NOMO-1 (cell line): Measurements from ENCODE around the gene CPHXL2.

Experiments
- DNase-seq, 2 experiments: peaks; one replicate each; lab custom pipeline; 2025; ENCODE audit not compliant: unreplicated experiment in 2 of 2; lab: John Stamatoyannopoulos, UW

The CPHXL2 gene

GRCh38 chr16:75644240-75645012 lies 32.4 kb downstream of the CPHXL2 start:
- no peak for DNase-seq

- no peak for DNase-seq
Measured at GRCh38 chr16:75640598-75640997, 36.2 kb downstream of the CPHXL2 start.

GRCh38 chr16:75635036-75635435 lies 41.8 kb downstream of the CPHXL2 start:
- no peak for DNase-seq

GRCh38 chr16:75632857-75633256 lies 44.0 kb downstream of the CPHXL2 start:
- no peak for DNase-seq

- no peak for DNase-seq
Measured at GRCh38 chr16:75630052-75630451, 46.8 kb downstream of the CPHXL2 start.

GRCh38 chr16:75629132-75629531 lies 47.7 kb downstream of the CPHXL2 start:
- DNase-seq, result no peak

GRCh38 chr16:75628351-75628750 lies 48.5 kb downstream of the CPHXL2 start:
- no peak for DNase-seq

- no peak for DNase-seq
Measured at GRCh38 chr16:75627851-75628250, 49.0 kb downstream of the CPHXL2 start.

- no peak for DNase-seq
Measured at GRCh38 chr16:75626806-75627205, 50.0 kb downstream of the CPHXL2 start.

- DNase-seq, result peak in 1 of 2 experiments; percentile 30
Measured at GRCh38 chr16:75624921-75625334, 51.9 kb downstream of the CPHXL2 start.

GRCh38 chr16:75622761-75623605 lies 53.8 kb downstream of the CPHXL2 start, which contains the start of gene ADAT1:
Gene ADAT1, minus strand, starts transcription at chr16:75623281. Its CDS starts 2,482 bp downstream, at chr16:75620799.
- DNase-seq, result peak; percentile 97

GRCh38 chr16:75621170-75621477 lies 55.7 kb downstream of the CPHXL2 start:
- no peak for DNase-seq

- no peak for DNase-seq
Measured at GRCh38 chr16:75620326-75621169, 56.3 kb downstream of the CPHXL2 start.

- DNase-seq, result no peak
Measured at GRCh38 chr16:75618780-75619179, 58.0 kb downstream of the CPHXL2 start.

GRCh38 chr16:75617121-75617520 lies 59.7 kb downstream of the CPHXL2 start:
- DNase-seq, result no peak

GRCh38 chr16:75616521-75617010 lies 60.2 kb downstream of the CPHXL2 start:
- no peak for DNase-seq

GRCh38 chr16:75615619-75616018 lies 61.2 kb downstream of the CPHXL2 start:
- DNase-seq, result no peak

- DNase-seq, result no peak
Measured at GRCh38 chr16:75614066-75614897, 62.5 kb downstream of the CPHXL2 start.
